ENCODE measurements around the gene TBC1D22A.

Gene TBC1D22A

DNA sequence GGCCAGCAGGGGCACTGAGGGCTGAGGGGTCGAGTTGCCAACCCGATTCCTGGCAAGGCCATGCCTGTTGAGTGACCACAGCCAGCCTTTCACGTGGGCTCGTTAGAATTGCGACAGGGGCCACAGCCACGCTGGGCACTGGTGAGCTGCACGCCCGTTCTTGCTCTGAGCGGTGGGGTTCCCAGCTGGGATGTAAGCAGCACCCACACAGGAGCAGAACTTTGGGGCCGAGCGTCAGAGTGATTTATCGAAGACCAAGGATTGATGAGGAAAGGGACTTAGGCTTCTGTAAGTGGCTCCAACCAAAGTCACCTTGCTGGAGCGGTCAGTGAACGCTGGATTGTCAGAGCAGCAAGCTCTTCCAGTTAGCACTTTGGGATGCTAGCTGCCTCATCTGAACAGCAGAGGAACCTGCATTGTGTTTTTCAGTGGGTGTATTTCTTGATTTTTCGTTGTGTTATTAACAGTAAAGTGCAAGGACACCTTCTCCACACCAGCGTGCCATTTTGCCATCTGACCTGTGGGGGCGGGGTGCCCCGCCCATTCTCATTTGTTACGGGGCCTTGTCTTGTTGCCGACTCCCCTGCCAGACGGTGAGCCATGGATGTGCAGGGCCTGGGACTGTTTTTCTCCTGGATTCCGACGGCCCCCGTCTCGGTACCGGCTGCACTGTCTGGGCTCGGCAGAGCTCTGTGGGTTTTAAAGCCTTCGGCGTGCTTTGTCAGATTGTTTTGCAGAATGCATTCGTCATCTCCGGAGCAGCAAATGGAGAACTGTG is 202.5 kb downstream of the TBC1D22A start:
- ATAC-seq = no peak
- TF ChIP-seq, protein P1, sequence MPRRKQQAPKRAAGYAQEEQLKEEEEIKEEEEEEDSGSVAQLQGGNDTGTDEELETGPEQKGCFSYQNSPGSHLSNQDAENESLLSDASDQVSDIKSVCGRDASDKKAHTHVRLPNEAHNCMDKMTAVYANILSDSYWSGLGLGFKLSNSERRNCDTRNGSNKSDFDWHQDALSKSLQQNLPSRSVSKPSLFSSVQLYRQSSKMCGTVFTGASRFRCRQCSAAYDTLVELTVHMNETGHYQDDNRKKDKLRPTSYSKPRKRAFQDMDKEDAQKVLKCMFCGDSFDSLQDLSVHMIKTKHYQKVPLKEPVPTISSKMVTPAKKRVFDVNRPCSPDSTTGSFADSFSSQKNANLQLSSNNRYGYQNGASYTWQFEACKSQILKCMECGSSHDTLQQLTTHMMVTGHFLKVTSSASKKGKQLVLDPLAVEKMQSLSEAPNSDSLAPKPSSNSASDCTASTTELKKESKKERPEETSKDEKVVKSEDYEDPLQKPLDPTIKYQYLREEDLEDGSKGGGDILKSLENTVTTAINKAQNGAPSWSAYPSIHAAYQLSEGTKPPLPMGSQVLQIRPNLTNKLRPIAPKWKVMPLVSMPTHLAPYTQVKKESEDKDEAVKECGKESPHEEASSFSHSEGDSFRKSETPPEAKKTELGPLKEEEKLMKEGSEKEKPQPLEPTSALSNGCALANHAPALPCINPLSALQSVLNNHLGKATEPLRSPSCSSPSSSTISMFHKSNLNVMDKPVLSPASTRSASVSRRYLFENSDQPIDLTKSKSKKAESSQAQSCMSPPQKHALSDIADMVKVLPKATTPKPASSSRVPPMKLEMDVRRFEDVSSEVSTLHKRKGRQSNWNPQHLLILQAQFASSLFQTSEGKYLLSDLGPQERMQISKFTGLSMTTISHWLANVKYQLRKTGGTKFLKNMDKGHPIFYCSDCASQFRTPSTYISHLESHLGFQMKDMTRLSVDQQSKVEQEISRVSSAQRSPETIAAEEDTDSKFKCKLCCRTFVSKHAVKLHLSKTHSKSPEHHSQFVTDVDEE (CRISPR knock-in tag; IDR thresholded peaks at IDR 0.05) = no peak
- TF ChIP-seq CSRNP3 (CRISPR knock-in tag; IDR thresholded peaks at IDR 0.05) (no peak), ARNTL (CRISPR knock-in tag; IDR thresholded peaks at IDR 0.05; ENCODE audit: borderline replicate concordance, low read depth) (no peak), POU6F1 (CRISPR knock-in tag; IDR thresholded peaks at IDR 0.05; ENCODE audit: borderline replicate concordance, low read depth) (no peak)

GRCh38 chr22:46965555-46966494 is 203.4 kb downstream of the TBC1D22A start:
- ATAC-seq = no peak
- TF ChIP-seq CSDC2 (CRISPR knock-in tag; IDR thresholded peaks at IDR 0.05) = no peak
- no peak for TF ChIP-seq CSRNP3 (CRISPR knock-in tag; IDR thresholded peaks at IDR 0.05)
- TF ChIP-seq BACH2 (CRISPR knock-in tag; IDR thresholded peaks at IDR 0.05; ENCODE audit: borderline replicate concordance) = no peak

DNA sequence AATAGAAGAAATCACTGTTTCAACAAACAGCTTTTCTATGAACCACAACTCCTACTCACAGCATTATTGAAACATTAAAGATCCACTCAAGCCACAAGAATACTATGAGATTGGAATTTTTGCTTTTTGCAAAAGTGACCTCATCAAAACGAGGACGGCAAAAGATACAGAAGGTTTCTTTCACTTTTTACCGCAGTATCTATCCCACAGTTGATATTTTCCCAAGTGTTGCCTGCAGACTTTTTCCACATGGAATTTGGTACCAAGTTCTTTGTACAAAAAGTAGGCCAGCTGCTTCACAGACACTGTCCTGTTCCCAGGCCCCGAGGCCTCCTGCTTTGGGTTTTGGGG is 204.0 kb downstream of the TBC1D22A start:
- no peak for ATAC-seq
- no peak for TF ChIP-seq RARB (CRISPR knock-in tag; IDR thresholded peaks at IDR 0.05)
- no peak for TF ChIP-seq CSDC2 (CRISPR knock-in tag; IDR thresholded peaks at IDR 0.05)
- TF ChIP-seq, protein P2, sequence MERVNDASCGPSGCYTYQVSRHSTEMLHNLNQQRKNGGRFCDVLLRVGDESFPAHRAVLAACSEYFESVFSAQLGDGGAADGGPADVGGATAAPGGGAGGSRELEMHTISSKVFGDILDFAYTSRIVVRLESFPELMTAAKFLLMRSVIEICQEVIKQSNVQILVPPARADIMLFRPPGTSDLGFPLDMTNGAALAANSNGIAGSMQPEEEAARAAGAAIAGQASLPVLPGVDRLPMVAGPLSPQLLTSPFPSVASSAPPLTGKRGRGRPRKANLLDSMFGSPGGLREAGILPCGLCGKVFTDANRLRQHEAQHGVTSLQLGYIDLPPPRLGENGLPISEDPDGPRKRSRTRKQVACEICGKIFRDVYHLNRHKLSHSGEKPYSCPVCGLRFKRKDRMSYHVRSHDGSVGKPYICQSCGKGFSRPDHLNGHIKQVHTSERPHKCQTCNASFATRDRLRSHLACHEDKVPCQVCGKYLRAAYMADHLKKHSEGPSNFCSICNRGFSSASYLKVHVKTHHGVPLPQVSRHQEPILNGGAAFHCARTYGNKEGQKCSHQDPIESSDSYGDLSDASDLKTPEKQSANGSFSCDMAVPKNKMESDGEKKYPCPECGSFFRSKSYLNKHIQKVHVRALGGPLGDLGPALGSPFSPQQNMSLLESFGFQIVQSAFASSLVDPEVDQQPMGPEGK (CRISPR knock-in tag; IDR thresholded peaks at IDR 0.05; ENCODE audit: borderline replicate concordance) = no peak
- no peak for TF ChIP-seq GLIS3 (CRISPR knock-in tag; IDR thresholded peaks at IDR 0.05)
- TF ChIP-seq ZNF8 (CRISPR knock-in tag; IDR thresholded peaks at IDR 0.05) = no peak
- TF ChIP-seq BACH2 (CRISPR knock-in tag; IDR thresholded peaks at IDR 0.05; ENCODE audit: borderline replicate concordance) = no peak
- no peak for TF ChIP-seq OSR1 (CRISPR knock-in tag; IDR thresholded peaks at IDR 0.05)
- no peak for TF ChIP-seq ZFP3 (CRISPR knock-in tag; IDR thresholded peaks at IDR 0.05)
- TF ChIP-seq POU6F1 (CRISPR knock-in tag; IDR thresholded peaks at IDR 0.05; ENCODE audit: borderline replicate concordance, low read depth) = no peak
- TF ChIP-seq, protein P1 (CRISPR knock-in tag; IDR thresholded peaks at IDR 0.05) = no peak
- no peak for TF ChIP-seq TCF4 (CRISPR knock-in tag; IDR thresholded peaks at IDR 0.05; ENCODE audit: borderline replicate concordance)
